HepG2 (cell line): ENCODE data around the gene SIGLEC14. TPM values are rescaled to one million over a fixed set of nuclear protein-coding genes. Genes with fewer than 3 reads are reported as not detected.

Experiments
- ATAC-seq: fragments of 200-7000 bp; cut with Tn5 transposase; 3 replicates; pipeline ENCODE4 v1.9.1; 2020; ENCODE audit warnings: mild to moderate bottlenecking, moderate library complexity
- BruUV-seq: library from RNA; stranded (reverse); fragments of 400-500 nt; replicated peaks from 2 replicates; lab custom pipeline; 2021; lab: Mats Ljungman, UMichigan
- CTCF ChIA-PET: fragments of 300-600 bp; formaldehyde crosslinking; extraction: SDS; loops from one replicate; lab custom pipeline; 2021; ENCODE audit warnings: low total read pairs, inconsistent platforms, low intra/inter-chr PET ratio; lab: Yijun Ruan, JAX
- POLR2A ChIA-PET: fragments of 350-600 bp; sonication (Branson Sonifier 250); formaldehyde crosslinking; loops from one replicate; lab custom pipeline; 2020; ENCODE audit warnings: antibody characterized with exemption, inconsistent platforms; lab: Yijun Ruan, JAX
- DNase-seq: peaks from one replicate; pipeline ENCODE4 v3.0.0-alpha.2; 2015; ENCODE audit warnings: low spot score
- FAIRE-seq: peaks from 3 replicates; lab custom pipeline; 2011; peaks lifted over from hg19 to GRCh38; lab: Jason Lieb, UNC
- H2AFZ ChIP-seq: one replicate; pipeline ENCODE4 v1.6.1; 2011; ENCODE audit warnings: low read length, inconsistent platforms
- H3K27ac ChIP-seq: fragments of 300-600 bp; 3 replicates; pipeline ENCODE4 v1.8.0; 2011; ENCODE audit warnings: mixed run types, mild to moderate bottlenecking, mixed read lengths, low read length, inconsistent platforms; ENCODE audit not compliant: insufficient read depth; ENCODE audit errors: extremely low read length
- H3K27me3 ChIP-seq, 2 experiments: fragments of 200-600 bp in 1 of 2; 2 replicates in 1 of 2; 3 replicates in 1 of 2; pipeline versions ENCODE4 v1.6.0 to v1.8.0; 2011; ENCODE audit warnings: low read length in 2 of 2, mild to moderate bottlenecking in 2 of 2, moderate library complexity in 2 of 2, inconsistent platforms in 1 of 2; ENCODE audit not compliant: insufficient read depth in 2 of 2, control insufficient read depth in 1 of 2
- H3K36me3 ChIP-seq, 2 experiments: fragments of 200-600 bp in 1 of 2; replicated peaks in 1 of 2; 2 replicates in 1 of 2; 3 replicates in 1 of 2; pipeline versions ENCODE4 v1.5.1 to v1.8.0; 2011; ENCODE audit warnings: low read length in 2 of 2, inconsistent platforms in 1 of 2; ENCODE audit not compliant: insufficient read depth in 2 of 2, control insufficient read depth in 1 of 2
- H3K4me1 ChIP-seq: 2 replicates; pipeline ENCODE4 v1.5.1; 2012; ENCODE audit warnings: low read length, inconsistent platforms; ENCODE audit not compliant: insufficient read depth
- H3K4me2 ChIP-seq: 2 replicates; pipeline ENCODE4 v1.6.0; 2011; ENCODE audit warnings: low read depth, low read length, inconsistent platforms
- H3K4me3 ChIP-seq, 3 experiments: fragments of 200-600 bp in 1 of 3; sonication (generic), shearing (Covaris generic) in 1 of 3; replicated peaks in 1 of 3; 2 replicates each; pipeline ENCODE4 v1.5.1; 2011 to 2016; ENCODE audit warnings: low read length in 3 of 3, inconsistent platforms in 2 of 3, low read depth in 2 of 3, mild to moderate bottlenecking in 2 of 3, control low read depth in 1 of 3, mixed read lengths in 1 of 3; ENCODE audit not compliant: insufficient read depth in 1 of 3
- H3K79me2 ChIP-seq: one replicate; pipeline ENCODE4 v1.6.1; 2011; ENCODE audit warnings: low read length, inconsistent platforms; ENCODE audit not compliant: insufficient read depth
- H3K9ac ChIP-seq: 2 replicates; pipeline ENCODE4 v1.6.0; 2011; ENCODE audit warnings: mild to moderate bottlenecking, low read depth, low read length, inconsistent platforms; ENCODE audit not compliant: insufficient read depth
- H3K9me3 ChIP-seq: 2 replicates; pipeline ENCODE4 v1.5.1; 2012; ENCODE audit warnings: mild to moderate bottlenecking, low read length
- H4K20me1 ChIP-seq: 2 replicates; pipeline ENCODE4 v1.6.0; 2011; ENCODE audit warnings: inconsistent platforms, mild to moderate bottlenecking, low read length, moderate library complexity; ENCODE audit not compliant: insufficient read depth
- HNRNPH1 ChIP-seq: fragments of 200-400 bp; formaldehyde crosslinking; optimal IDR thresholded peaks from 2 replicates; pipeline ENCODE3; 2017; ENCODE audit warnings: mild to moderate bottlenecking, low read depth, low read length
- KLF6 ChIP-seq: IDR thresholded peaks from 2 replicates; pipeline ENCODE4 v1.8.0; 2016; ENCODE audit warnings: missing biosample characterization, missing genetic modification reagents
- MEIS1 ChIP-seq: sonication (generic); formaldehyde crosslinking; IDR thresholded peaks from 2 replicates; pipeline ENCODE4 v1.9.0; 2021; ENCODE audit warnings: mild to moderate bottlenecking, missing genetic modification reagents, moderate library complexity, borderline replicate concordance
- PLRG1 ChIP-seq: fragments of 450-650 bp; conservative IDR thresholded peaks from 2 replicates; pipeline ENCODE4 v1.6.1; 2016
- POGZ ChIP-seq: sonication (generic); formaldehyde crosslinking; IDR thresholded peaks from 2 replicates; pipeline ENCODE4 v1.4.0; 2020; ENCODE audit warnings: mild to moderate bottlenecking, missing genetic modification reagents
- SOX13 ChIP-seq, 3 experiments: fragments of 450-650 bp in 1 of 3; sonication (generic) in 1 of 3; formaldehyde crosslinking in 1 of 3; IDR thresholded peaks in 2 of 3; conservative IDR thresholded peaks in 1 of 3; 2 replicates each; pipeline versions ENCODE4 v1.5.0 to v1.6.1; 2016 to 2020; ENCODE audit warnings: antibody characterized with exemption in 1 of 3, mild to moderate bottlenecking in 1 of 3, missing compliant biosample characterization in 1 of 3, missing genetic modification reagents in 1 of 3, moderate library complexity in 1 of 3
- TCF12 ChIP-seq, 2 experiments: fragments of 450-650 bp in 1 of 2; sonication (generic) in 1 of 2; formaldehyde crosslinking in 1 of 2; IDR thresholded peaks; 2 replicates each; pipeline versions ENCODE4 v1.6.1 to v1.8.0; 2017 to 2022; ENCODE audit warnings: antibody characterized with exemption in 1 of 2, mild to moderate bottlenecking in 1 of 2, missing genetic modification reagents in 1 of 2, moderate library complexity in 1 of 2
- ZEB1 ChIP-seq: IDR thresholded peaks from 2 replicates; pipeline ENCODE4 v1.6.1; 2012; ENCODE audit warnings: mild to moderate bottlenecking, low read depth, inconsistent platforms; ENCODE audit not compliant: insufficient replicate concordance
- ZNF331 ChIP-seq: sonication (generic); formaldehyde crosslinking; IDR thresholded peaks from 2 replicates; pipeline ENCODE4 v1.4.0; 2020; ENCODE audit warnings: missing genetic modification reagents
- ZNF615 ChIP-seq: sonication (generic); formaldehyde crosslinking; IDR thresholded peaks from 2 replicates; pipeline ENCODE4 v1.5.0; 2020; ENCODE audit warnings: mild to moderate bottlenecking, missing genetic modification reagents, borderline replicate concordance
- ZNF782 ChIP-seq: sonication (generic); formaldehyde crosslinking; IDR thresholded peaks from 2 replicates; pipeline ENCODE4 v1.4.0; 2020; ENCODE audit warnings: missing genetic modification reagents, mild to moderate bottlenecking, borderline replicate concordance
- ZNF850 ChIP-seq: sonication (generic); formaldehyde crosslinking; conservative IDR thresholded peaks from 2 replicates; pipeline ENCODE4 v1.9.0; 2021; ENCODE audit warnings: mild to moderate bottlenecking, missing genetic modification reagents
- ZNF883 ChIP-seq: sonication (generic); formaldehyde crosslinking; IDR thresholded peaks from 2 replicates; pipeline ENCODE4 v1.5.1; 2020; ENCODE audit warnings: mild to moderate bottlenecking, missing genetic modification reagents; ENCODE audit errors: not compliant biosample characterization
- WGBS: methylation state at CpG from one replicate; pipeline ENCODE4 v1.1.6; 2017; ENCODE audit warnings: low lambda C conversion rate; 5-methylcytosine and 5-hydroxymethylcytosine counted together
- in situ Hi-C: cut with HindIII; loops from 2 replicates; pipeline ENCODE4 v1.10.0; 2017; ENCODE audit warnings: low pct_unique_long_range_greater_than_20kb; ENCODE audit not compliant: extremely low pct_ligation_motif_present
- intact Hi-C: fragments of 100-400 bp; cut with micrococcal nuclease; formaldehyde crosslinking; loops from one replicate; pipeline ENCODE4 v1.10.0; 2022; ENCODE audit not compliant: unreplicated experiment
- polyA plus RNA-seq, 8 experiments: library from polyadenylated mRNA; depleted of rRNA in 3 of 8; stranded (reverse) in 7 of 8; unstranded in 1 of 8; fragments of >200 nt; fragmentation: Illumina TruSeq in 4 of 8; extraction: Trizol in 4 of 8; gene quantifications; 2 replicates each; pipeline versions ENCODE4 v1.2.1 to v1.2.3, GENCODE V29; 2011 to 2016; ENCODE audit warnings: low read depth in 4 of 8, missing spikeins in 1 of 8, mixed read lengths in 1 of 8; ENCODE audit not compliant: insufficient read depth in 1 of 8
- total RNA-seq, 5 experiments: library from RNA; depleted of rRNA; stranded (reverse); fragments of >200 nt; fragmentation: Illumina TruSeq; extraction: Trizol; gene quantifications; 2 replicates each; pipeline ENCODE4 v1.2.3, GENCODE V29; 2016; ENCODE audit warnings: low read depth in 1 of 5
- TF ChIP-seq, protein P1 (sequence below): sonication (generic); formaldehyde crosslinking; conservative IDR thresholded peaks from 2 replicates; pipeline ENCODE4 v1.8.1; 2023; ENCODE audit warnings: missing genetic modification reagents

SIGLEC14 gene
- total and polyA plus RNA-seq, 2 of the 13 experiments (the other 11 are each of a cell fraction or from before 2014, with no cell fraction given), result 0.05 to 0.09 TPM

DNA sequence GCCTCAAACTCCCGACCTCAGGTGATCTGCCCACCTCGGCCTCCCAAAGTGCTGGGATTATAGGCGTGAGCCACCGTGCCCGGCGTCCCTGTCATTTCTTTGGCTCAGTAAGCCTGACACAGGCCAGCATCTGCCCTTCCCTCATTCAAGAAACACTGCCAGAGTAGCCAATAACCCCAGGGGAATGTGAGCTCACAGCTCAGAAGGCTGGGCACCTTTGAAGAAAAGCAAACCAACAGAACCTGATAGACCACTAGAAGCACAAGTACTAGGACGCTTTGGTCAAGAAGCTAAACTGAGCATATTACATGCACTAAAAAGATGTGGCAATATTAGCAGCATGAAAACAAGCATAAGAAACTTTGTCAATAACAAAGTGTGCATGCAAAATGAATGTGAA lies 30.6 kb downstream of the SIGLEC14 start (continued):
- TF ChIP-seq, protein P1, sequence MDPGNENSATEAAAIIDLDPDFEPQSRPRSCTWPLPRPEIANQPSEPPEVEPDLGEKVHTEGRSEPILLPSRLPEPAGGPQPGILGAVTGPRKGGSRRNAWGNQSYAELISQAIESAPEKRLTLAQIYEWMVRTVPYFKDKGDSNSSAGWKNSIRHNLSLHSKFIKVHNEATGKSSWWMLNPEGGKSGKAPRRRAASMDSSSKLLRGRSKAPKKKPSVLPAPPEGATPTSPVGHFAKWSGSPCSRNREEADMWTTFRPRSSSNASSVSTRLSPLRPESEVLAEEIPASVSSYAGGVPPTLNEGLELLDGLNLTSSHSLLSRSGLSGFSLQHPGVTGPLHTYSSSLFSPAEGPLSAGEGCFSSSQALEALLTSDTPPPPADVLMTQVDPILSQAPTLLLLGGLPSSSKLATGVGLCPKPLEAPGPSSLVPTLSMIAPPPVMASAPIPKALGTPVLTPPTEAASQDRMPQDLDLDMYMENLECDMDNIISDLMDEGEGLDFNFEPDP (CRISPR knock-in tag), result no peak
- no peak for TF ChIP-seq PLRG1
- no peak for TF ChIP-seq ZNF782
- no peak for TF ChIP-seq HNRNPH1

DNA sequence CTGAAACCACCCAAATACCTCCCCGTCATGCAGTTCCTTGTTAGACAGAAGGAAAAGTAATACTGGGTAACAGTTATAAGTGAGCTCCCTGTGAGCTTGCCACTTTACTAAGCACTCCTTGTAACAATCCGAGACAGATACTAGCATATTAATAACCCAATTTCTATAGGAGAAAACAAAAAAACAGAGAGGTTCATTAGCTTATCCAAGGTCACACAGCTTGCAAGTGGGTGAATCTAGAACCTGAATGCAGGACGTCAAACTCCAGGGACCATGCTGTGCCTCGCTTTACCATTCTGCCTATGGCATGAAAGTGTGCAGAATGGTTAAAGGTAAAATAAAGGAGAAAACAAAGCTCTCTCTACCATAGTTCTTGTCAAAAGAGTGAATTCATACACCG lies 31.8 kb downstream of the SIGLEC14 start:
- DNase-seq (no peak), FAIRE-seq (no peak), ATAC-seq (no peak)
- H3K27ac ChIP-seq, result no peak overlapping the region
- intact Hi-C loops (no loop called here), in situ Hi-C loops (no loop called here)
- BruUV-seq, result no TSS peak
- ChIA-PET CTCF (no interaction called here), POLR2A (no interaction called here)
- no peak for TF ChIP-seq POGZ
- H3K9ac ChIP-seq, result no peak overlapping the region
- no peaks in the 10 kb centered on the region for H4K20me1 ChIP-seq
- no peaks in the 10 kb centered on the region for H3K4me1 ChIP-seq
- no peak overlapping the region for H2AFZ ChIP-seq
- H3K79me2 ChIP-seq, result no peaks in the 10 kb centered on the region
- H3K4me3 ChIP-seq, result no peak overlapping the region
- WGBS, result 14% methylated on average over 5 of the region's 5 CpGs
- no peak overlapping the region for H3K4me2 ChIP-seq
- H3K27me3 ChIP-seq, result peaks cover 0 to 6% of the 10 kb centered on the region in 2 experiments; a peak in 1 of 5 replicates
- H3K36me3 ChIP-seq, result no peaks in the 10 kb centered on the region
- H3K9me3 ChIP-seq, result no peaks in the 10 kb centered on the region

DNA sequence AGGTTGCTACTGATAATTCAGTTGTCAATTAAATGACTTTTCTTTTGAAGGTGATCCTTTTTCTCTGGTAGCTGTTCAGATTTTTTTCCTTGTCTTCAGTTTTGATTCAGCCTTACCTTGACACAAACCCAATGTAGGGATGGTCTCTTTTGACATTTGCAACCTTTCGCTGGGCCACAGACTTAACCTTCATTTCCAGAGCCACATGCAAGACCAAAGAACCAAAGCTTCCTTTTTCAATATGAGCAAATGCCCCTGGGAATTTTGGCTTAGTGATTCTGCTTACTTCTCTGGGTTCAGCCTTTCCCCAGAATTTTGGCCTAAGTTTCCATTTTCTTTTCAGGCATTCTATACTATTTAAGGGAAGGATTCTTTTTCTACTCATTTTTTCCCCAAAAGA lies 36.0 kb downstream of the SIGLEC14 start:
- FAIRE-seq (no peak), DNase-seq (no peak), ATAC-seq (no peak)
- no peaks in the 10 kb centered on the region for H3K9me3 ChIP-seq
- no peak overlapping the region for H3K4me3 ChIP-seq
- no peak overlapping the region for H3K27ac ChIP-seq
- H3K79me2 ChIP-seq, result no peaks in the 10 kb centered on the region
- ChIA-PET POLR2A (no interaction called here), CTCF (no interaction called here)
- intact Hi-C loops (no loop called here), in situ Hi-C loops (no loop called here)
- H3K27me3 ChIP-seq, result 0 out of 5 replicates have a peak, but pooled peaks cover 0 to 3% of the 10 kb centered on the region in 2 experiments
- no TSS peak for BruUV-seq
- H3K4me1 ChIP-seq, result no peaks in the 10 kb centered on the region
- no peak overlapping the region for H3K9ac ChIP-seq
- H3K4me2 ChIP-seq, result no peak overlapping the region
- no peaks in the 10 kb centered on the region for H4K20me1 ChIP-seq
- no peak overlapping the region for H2AFZ ChIP-seq
- no peaks in the 10 kb centered on the region for H3K36me3 ChIP-seq
- WGBS, result 14% methylated on average over 1 of the region's 1 CpG
- no peak for TF ChIP-seq TCF12 (IDR thresholded peaks at IDR 0.05)
- TF ChIP-seq TCF12 (CRISPR knock-in tag; IDR thresholded peaks at IDR 0.05), result no peak
- no peak for TF ChIP-seq ZEB1
- TF ChIP-seq ZNF615 (CRISPR knock-in tag), result no peak
- TF ChIP-seq ZNF883, result no peak
- no peak for TF ChIP-seq KLF6
- no peak for TF ChIP-seq MEIS1 (CRISPR knock-in tag)
- TF ChIP-seq ZNF331 (CRISPR knock-in tag), result no peak
- TF ChIP-seq ZNF850 (CRISPR knock-in tag), result no peak
- no peak for TF ChIP-seq SOX13 (IDR thresholded peaks at IDR 0.05)
- no peak for TF ChIP-seq SOX13 (CRISPR knock-in tag; conservative IDR thresholded peaks at IDR 0.05 in 1 of 2, IDR thresholded peaks at IDR 0.05 in 1 of 2)
